ENCODE data around the gene UNK. TPM values are rescaled to one million over a fixed set of nuclear protein-coding genes. Genes with fewer than 3 reads are reported as not detected.

Gene UNK
- total and polyA plus RNA-seq, 9 of the 15 experiments (the other 6 are each of a cell fraction or from before 2014, with no cell fraction given): 12.8 to 38.6 (median 24.8) TPM

DNA sequence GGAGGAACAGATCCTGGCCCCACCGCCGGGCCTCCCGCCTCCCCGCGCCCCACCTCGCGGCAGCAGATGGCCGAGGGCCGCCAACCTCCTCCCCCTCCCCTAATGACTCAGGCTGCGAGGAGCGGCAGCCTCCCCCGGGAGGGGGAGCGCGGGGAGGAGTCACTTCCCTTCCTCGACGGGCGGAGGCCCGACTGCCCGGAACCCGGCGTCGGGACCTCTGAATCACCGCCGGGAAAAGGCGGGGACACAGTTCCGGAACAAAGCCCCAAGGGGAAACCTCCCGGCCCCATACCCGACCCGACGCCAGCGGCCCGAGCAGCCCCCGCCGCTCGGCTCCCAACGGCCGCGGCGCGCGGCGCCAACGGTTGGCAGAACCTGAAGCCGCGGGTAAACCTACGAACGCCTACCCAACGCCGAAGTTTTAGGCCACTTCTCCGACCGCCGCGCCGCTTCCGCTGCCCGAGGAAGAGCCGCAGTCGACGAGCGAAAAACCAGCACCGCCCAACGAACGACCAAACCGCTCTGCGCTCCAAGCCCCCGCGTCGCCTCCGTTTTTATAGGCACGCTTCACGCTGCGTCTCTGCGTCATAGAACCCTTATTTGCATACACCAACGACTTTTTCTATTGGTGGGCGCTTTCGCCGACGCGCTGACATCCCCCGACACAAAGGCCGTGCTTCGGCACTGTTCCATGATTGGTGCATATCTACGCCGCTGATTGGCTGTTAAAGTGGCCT is 5.2 kb upstream of the UNK start (continued):
- peak; percentile 97 for TF ChIP-seq GTF2A2 (tag; IDR thresholded peaks at IDR 0.05)
- TF ChIP-seq HNRNPK (IDR thresholded peaks at IDR 0.05; ENCODE audit: low read depth, low read length, poor library complexity, severe bottlenecking): peak; percentile 31
- TF ChIP-seq RBM25 (IDR thresholded peaks at IDR 0.05; ENCODE audit: low read depth, low read length, severe bottlenecking): peak; percentile 91
- TF ChIP-seq HMG20B (CRISPR knock-in tag; IDR thresholded peaks at IDR 0.05): peak; percentile 91; the same call in 1 of the 2 replicates
- TF ChIP-seq TBL1XR1 (IDR thresholded peaks at IDR 0.05; ENCODE audit: low read length in 2 of 2): peak; percentile 51 to 86; a peak in 3 of 4 replicates
- no peak; the same call in 1 of the 2 replicates for TF ChIP-seq ELF2 (CRISPR knock-in tag; IDR thresholded peaks at IDR 0.05)
- TF ChIP-seq, protein P1, sequence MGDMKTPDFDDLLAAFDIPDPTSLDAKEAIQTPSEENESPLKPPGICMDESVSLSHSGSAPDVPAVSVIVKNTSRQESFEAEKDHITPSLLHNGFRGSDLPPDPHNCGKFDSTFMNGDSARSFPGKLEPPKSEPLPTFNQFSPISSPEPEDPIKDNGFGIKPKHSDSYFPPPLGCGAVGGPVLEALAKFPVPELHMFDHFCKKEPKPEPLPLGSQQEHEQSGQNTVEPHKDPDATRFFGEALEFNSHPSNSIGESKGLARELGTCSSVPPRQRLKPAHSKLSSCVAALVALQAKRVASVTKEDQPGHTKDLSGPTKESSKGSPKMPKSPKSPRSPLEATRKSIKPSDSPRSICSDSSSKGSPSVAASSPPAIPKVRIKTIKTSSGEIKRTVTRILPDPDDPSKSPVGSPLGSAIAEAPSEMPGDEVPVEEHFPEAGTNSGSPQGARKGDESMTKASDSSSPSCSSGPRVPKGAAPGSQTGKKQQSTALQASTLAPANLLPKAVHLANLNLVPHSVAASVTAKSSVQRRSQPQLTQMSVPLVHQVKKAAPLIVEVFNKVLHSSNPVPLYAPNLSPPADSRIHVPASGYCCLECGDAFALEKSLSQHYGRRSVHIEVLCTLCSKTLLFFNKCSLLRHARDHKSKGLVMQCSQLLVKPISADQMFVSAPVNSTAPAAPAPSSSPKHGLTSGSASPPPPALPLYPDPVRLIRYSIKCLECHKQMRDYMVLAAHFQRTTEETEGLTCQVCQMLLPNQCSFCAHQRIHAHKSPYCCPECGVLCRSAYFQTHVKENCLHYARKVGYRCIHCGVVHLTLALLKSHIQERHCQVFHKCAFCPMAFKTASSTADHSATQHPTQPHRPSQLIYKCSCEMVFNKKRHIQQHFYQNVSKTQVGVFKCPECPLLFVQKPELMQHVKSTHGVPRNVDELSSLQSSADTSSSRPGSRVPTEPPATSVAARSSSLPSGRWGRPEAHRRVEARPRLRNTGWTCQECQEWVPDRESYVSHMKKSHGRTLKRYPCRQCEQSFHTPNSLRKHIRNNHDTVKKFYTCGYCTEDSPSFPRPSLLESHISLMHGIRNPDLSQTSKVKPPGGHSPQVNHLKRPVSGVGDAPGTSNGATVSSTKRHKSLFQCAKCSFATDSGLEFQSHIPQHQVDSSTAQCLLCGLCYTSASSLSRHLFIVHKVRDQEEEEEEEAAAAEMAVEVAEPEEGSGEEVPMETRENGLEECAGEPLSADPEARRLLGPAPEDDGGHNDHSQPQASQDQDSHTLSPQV (IDR thresholded peaks at IDR 0.05): no peak
- TF ChIP-seq STAG1 (CRISPR knock-in tag; IDR thresholded peaks at IDR 0.05; ENCODE audit: borderline replicate concordance): peak; percentile 28; the same call in 1 of the 2 replicates
- TF ChIP-seq, protein P2, sequence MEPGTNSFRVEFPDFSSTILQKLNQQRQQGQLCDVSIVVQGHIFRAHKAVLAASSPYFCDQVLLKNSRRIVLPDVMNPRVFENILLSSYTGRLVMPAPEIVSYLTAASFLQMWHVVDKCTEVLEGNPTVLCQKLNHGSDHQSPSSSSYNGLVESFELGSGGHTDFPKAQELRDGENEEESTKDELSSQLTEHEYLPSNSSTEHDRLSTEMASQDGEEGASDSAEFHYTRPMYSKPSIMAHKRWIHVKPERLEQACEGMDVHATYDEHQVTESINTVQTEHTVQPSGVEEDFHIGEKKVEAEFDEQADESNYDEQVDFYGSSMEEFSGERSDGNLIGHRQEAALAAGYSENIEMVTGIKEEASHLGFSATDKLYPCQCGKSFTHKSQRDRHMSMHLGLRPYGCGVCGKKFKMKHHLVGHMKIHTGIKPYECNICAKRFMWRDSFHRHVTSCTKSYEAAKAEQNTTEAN (CRISPR knock-in tag; IDR thresholded peaks at IDR 0.05): peak; percentile 77; the same call in 1 of the 2 replicates
- TF ChIP-seq ETV6 (IDR thresholded peaks at IDR 0.05; ENCODE audit: borderline replicate concordance in 1 of 2, low read depth in 2 of 2, low read length in 1 of 2): peak in 1 of 2 experiments; percentile 24; a peak in 2 of 4 replicates
- peak; percentile 95 for TF ChIP-seq ETV6 (CRISPR knock-in tag; IDR thresholded peaks at IDR 0.05; ENCODE audit: borderline replicate concordance)
- TF ChIP-seq MYBL2 (IDR thresholded peaks at IDR 0.05; ENCODE audit: low read depth): no peak; the same call in 1 of the 2 replicates
- no peak for TF ChIP-seq MYBL2 (CRISPR knock-in tag; IDR thresholded peaks at IDR 0.05; ENCODE audit: borderline replicate concordance)
- peak; percentile 99 for TF ChIP-seq RBM22 (IDR thresholded peaks at IDR 0.05; ENCODE audit: low read depth, low read length, poor library complexity, severe bottlenecking)
